NT2/D1 (cell line): ENCODE data around the gene SNRPD3.

Experiments used
- YY1 ChIP-seq: IDR thresholded peaks from 2 replicates; pipeline ENCODE4 v1.6.1; 2011; ENCODE audit not compliant: insufficient read length, insufficient read depth
- ZNF274 ChIP-seq: IDR thresholded peaks from 2 replicates; pipeline ENCODE4 v1.6.1; 2011; ENCODE audit warnings: mild to moderate bottlenecking, low read depth, low read length

DNA sequence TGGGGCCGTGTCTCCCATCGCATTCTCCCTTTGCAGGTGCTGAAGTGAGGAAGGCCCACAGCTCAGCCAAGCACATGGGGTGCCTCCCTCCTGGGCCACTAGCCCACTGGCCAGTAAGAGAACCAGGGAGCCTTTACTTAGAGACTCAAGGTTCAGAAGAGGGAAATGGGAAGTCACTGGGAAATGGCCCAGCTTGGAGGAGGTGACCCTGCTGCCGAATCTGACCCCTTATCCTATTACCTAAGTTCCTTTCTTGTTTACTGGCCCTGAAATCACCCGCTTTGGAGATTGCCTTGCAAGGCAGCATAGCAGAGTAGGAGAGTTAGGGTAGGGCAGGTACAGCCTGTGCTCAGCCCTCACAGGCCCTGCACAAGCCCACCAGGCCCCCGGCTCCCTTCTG, 36.3 kb upstream of the SNRPD3 start:
- TF ChIP-seq YY1 = no peak
- TF ChIP-seq ZNF274 = no peak
